Measurements from ENCODE around the gene FPR2. TPM values are rescaled to one million over a fixed set of nuclear protein-coding genes. Genes with fewer than 3 reads are reported as not detected.

Gene FPR2
- total and polyA plus RNA-seq, 2 donors (not counting 1 experiment from before 2014, with no cell fraction given): not detected

GRCh38 chr19:51807111-51807701 lies 46.2 kb downstream of the FPR2 start:
- Histone ChIP-seq H2AFZ (ENCODE audit: insufficient read depth, low read depth, low read length, poor library complexity, severe bottlenecking) (no peak overlapping the region), H3K27ac (ENCODE audit: low read length in 2 of 2) (no peak overlapping the region), H4K20me1 (ENCODE audit: control insufficient read depth, insufficient read depth, low read length, poor library complexity, severe bottlenecking) (no peaks in the 10 kb centered on the region), H3K4me2 (replicated peaks; ENCODE audit: low read depth, low read length, poor library complexity, severe bottlenecking) (no peak overlapping the region), H3K36me3 (replicated peaks in 1 of 2; ENCODE audit: control extremely low read depth in 1 of 2, control insufficient read depth in 1 of 2, extremely low read depth in 1 of 2, insufficient read depth in 2 of 2, low read length in 1 of 2) (no peaks in the 10 kb centered on the region), H3K27me3 (replicated peaks in 1 of 4; ENCODE audit: control extremely low read depth in 1 of 4, control insufficient read depth in 3 of 4, insufficient read depth in 4 of 4, low read length in 3 of 4) (no peaks in the 10 kb centered on the region), H3K9ac (ENCODE audit: low read length) (no peak overlapping the region), H3K9me3 (ENCODE audit: control extremely low read depth in 1 of 3, control insufficient read depth in 2 of 3, insufficient read depth in 1 of 3, low read length in 2 of 3) (peaks cover under 1 to 11% (median 2%) of the 10 kb centered on the region in 3 donors), H3K79me2 (ENCODE audit: control insufficient read depth, insufficient read depth, low read length) (no peaks in the 10 kb centered on the region), H3K4me1 (ENCODE audit: control insufficient read depth in 2 of 2, insufficient read depth in 2 of 2, low read length in 2 of 2) (peaks cover 6 to 7% of the 10 kb centered on the region in 2 donors), H3K4me3 (ENCODE audit: control extremely low read depth in 1 of 5, extremely low read depth in 1 of 5, insufficient read depth in 1 of 5, low read depth in 2 of 5, low read length in 4 of 5) (no peak overlapping the region)
- no peak overlapping the region for H3K27ac Mint-ChIP-seq
- TF ChIP-seq CTCF (IDR thresholded peaks at IDR 0.05) (no peak), EZH2 (IDR thresholded peaks at IDR 0.05; ENCODE audit: borderline replicate concordance, insufficient read depth, low read depth, low read length, poor library complexity, severe bottlenecking) (no peak)
- H3K4me1 Mint-ChIP-seq: peaks cover 5% of the 10 kb centered on the region
- H3K4me3 Mint-ChIP-seq: no peak overlapping the region
- DNase-seq (no peak), ATAC-seq (ENCODE audit: low read depth) (no peak)
- 75% methylated on average over 6 of the region's 6 CpGs for WGBS (ENCODE audit: insufficient coverage)
- intact Hi-C loops (cut with micrococcal nuclease): no loop called here
- POLR2A ChIA-PET: no interaction called here
- CTCF ChIA-PET: interaction anchor here (1.3 kb wide), 1 partner anchor 430 kb away, joined by 5 read pairs; no protein-coding TSS in a partner anchor
- no peaks in the 10 kb centered on the region for H3K27me3 Mint-ChIP-seq
- no peaks in the 10 kb centered on the region for H3K9me3 Mint-ChIP-seq (ENCODE audit: insufficient read depth)

DNA sequence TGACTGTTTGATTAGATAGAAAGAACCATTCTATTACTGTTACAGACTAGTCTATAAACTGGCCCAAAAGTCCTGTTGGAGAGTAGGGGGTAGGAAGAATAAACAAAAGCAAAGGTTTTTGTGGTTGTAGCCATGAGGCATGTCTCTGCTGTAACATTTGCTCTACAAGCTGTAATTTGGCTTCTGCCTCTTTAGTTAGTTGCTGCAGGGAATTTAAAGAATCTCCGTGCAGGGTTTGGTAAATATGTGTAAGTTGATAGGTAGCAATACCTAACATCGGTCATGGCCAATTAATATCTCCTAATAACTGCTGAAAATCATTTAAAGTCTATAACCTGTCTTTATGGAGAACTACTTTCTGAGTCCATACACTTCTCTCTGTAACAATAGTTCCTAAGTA lies 46.9 kb downstream of the FPR2 start:
- intact Hi-C loops (cut with micrococcal nuclease): no loop called here
- Histone ChIP-seq H3K4me3 (ENCODE audit: control extremely low read depth in 1 of 5, extremely low read depth in 1 of 5, insufficient read depth in 1 of 5, low read depth in 2 of 5, low read length in 4 of 5) (no peak overlapping the region), H2AFZ (ENCODE audit: insufficient read depth, low read depth, low read length, poor library complexity, severe bottlenecking) (no peak overlapping the region), H3K4me2 (replicated peaks; ENCODE audit: low read depth, low read length, poor library complexity, severe bottlenecking) (no peak overlapping the region), H3K9ac (ENCODE audit: low read length) (no peak overlapping the region), H3K4me1 (ENCODE audit: control insufficient read depth in 2 of 2, insufficient read depth in 2 of 2, low read length in 2 of 2) (peaks cover 6 to 7% of the 10 kb centered on the region in 2 donors), H3K36me3 (replicated peaks in 1 of 2; ENCODE audit: control extremely low read depth in 1 of 2, control insufficient read depth in 1 of 2, extremely low read depth in 1 of 2, insufficient read depth in 2 of 2, low read length in 1 of 2) (no peaks in the 10 kb centered on the region), H3K27ac (ENCODE audit: low read length in 2 of 2) (no peak overlapping the region), H3K27me3 (replicated peaks in 1 of 4; ENCODE audit: control extremely low read depth in 1 of 4, control insufficient read depth in 3 of 4, insufficient read depth in 4 of 4, low read length in 3 of 4) (no peaks in the 10 kb centered on the region), H3K79me2 (ENCODE audit: control insufficient read depth, insufficient read depth, low read length) (no peaks in the 10 kb centered on the region), H4K20me1 (ENCODE audit: control insufficient read depth, insufficient read depth, low read length, poor library complexity, severe bottlenecking) (no peaks in the 10 kb centered on the region), H3K9me3 (ENCODE audit: control extremely low read depth in 1 of 3, control insufficient read depth in 2 of 3, insufficient read depth in 1 of 3, low read length in 2 of 3) (peaks cover 2 to 14% (median 4%) of the 10 kb centered on the region in 3 donors)
- ChIA-PET CTCF (interaction anchor here (1.3 kb wide), 1 partner anchor 429 kb away, joined by 5 read pairs; no protein-coding TSS in a partner anchor), POLR2A (no interaction called here)
- Mint-ChIP-seq H3K4me1 (peaks cover 5% of the 10 kb centered on the region), H3K27ac (no peak overlapping the region), H3K9me3 (ENCODE audit: insufficient read depth) (peaks cover 2% of the 10 kb centered on the region), H3K4me3 (no peak overlapping the region), H3K27me3 (no peaks in the 10 kb centered on the region)
- DNase-seq: no peak
- no peak for ATAC-seq (ENCODE audit: low read depth)
- WGBS (ENCODE audit: insufficient coverage): no CpG with 5 or more reads among the region's 2 CpGs
- TF ChIP-seq EZH2 (IDR thresholded peaks at IDR 0.05; ENCODE audit: borderline replicate concordance, insufficient read depth, low read depth, low read length, poor library complexity, severe bottlenecking): no peak
- TF ChIP-seq CTCF (IDR thresholded peaks at IDR 0.05): no peak
